Neutrophil (primary cell): ENCODE data around the gene EXOC3L2.

ENCODE experiments used
- H3K27ac ChIP-seq: fragments of 200-600 bp; sonication (generic); 2 replicates; pipeline ENCODE4 v1.5.1; 2016; ENCODE audit warnings: mild to moderate bottlenecking, moderate library complexity
- H3K27me3 ChIP-seq: fragments of 200-600 bp; sonication (generic); 2 replicates; pipeline ENCODE4 v1.6.0; 2016; ENCODE audit warnings: mild to moderate bottlenecking
- H3K36me3 ChIP-seq: fragments of 200-600 bp; sonication (generic); 2 replicates; pipeline ENCODE4 v1.5.1; 2017
- H3K4me1 ChIP-seq, 2 experiments: fragments of 200-600 bp in 1 of 2; sonication (generic) in 1 of 2; 1 replicate in 1 of 2; 2 replicates in 1 of 2; pipeline versions ENCODE4 v1.5.1 to v1.6.1; 2013 to 2016; ENCODE audit warnings: low read depth in 1 of 2, low read length in 1 of 2, mild to moderate bottlenecking in 1 of 2, moderate library complexity in 1 of 2; ENCODE audit not compliant: control insufficient read depth in 1 of 2, insufficient read depth in 1 of 2
- H3K4me3 ChIP-seq, 2 experiments: fragments of 200-600 bp in 1 of 2; sonication (generic) in 1 of 2; 1 replicate in 1 of 2; 2 replicates in 1 of 2; pipeline ENCODE4 v1.5.1; 2013 to 2016; ENCODE audit warnings: low read depth in 1 of 2, low read length in 1 of 2, mild to moderate bottlenecking in 1 of 2, moderate library complexity in 1 of 2
- H3K9me3 ChIP-seq: fragments of 200-600 bp; sonication (generic); 2 replicates; pipeline ENCODE4 v1.5.1; 2016
- CTCF ChIP-seq: fragments of 200-600 bp; sonication (generic); IDR thresholded peaks from 2 replicates; pipeline ENCODE4 v1.5.1; 2016; ENCODE audit warnings: antibody characterized with exemption

Gene EXOC3L2

GRCh38 chr19:45211751-45212381 lies 33.3 kb downstream of the EXOC3L2 start:
- TF ChIP-seq CTCF = no peak
- Histone ChIP-seq H3K27me3 (peaks cover 61% of the 10 kb centered on the region), H3K36me3 (no peaks in the 10 kb centered on the region), H3K27ac (no peak overlapping the region), H3K4me3 (no peak overlapping the region), H3K9me3 (no peaks in the 10 kb centered on the region), H3K4me1 (peaks cover 11 to 12% of the 10 kb centered on the region in 2 experiments)

- Histone ChIP-seq H3K9me3 (no peaks in the 10 kb centered on the region), H3K27ac (no peak overlapping the region), H3K27me3 (peaks cover 9% of the 10 kb centered on the region), H3K4me1 (peaks cover 5 to 6% of the 10 kb centered on the region in 2 experiments), H3K36me3 (no peaks in the 10 kb centered on the region), H3K4me3 (no peak overlapping the region)
- no peak for TF ChIP-seq CTCF
Measured at GRCh38 chr19:45206328-45206727, 38.9 kb downstream of the EXOC3L2 start.

GRCh38 chr19:45205810-45206209 lies 39.4 kb downstream of the EXOC3L2 start:
- no peak for TF ChIP-seq CTCF

GRCh38 chr19:45202637-45203036 lies 42.6 kb downstream of the EXOC3L2 start:
- Histone ChIP-seq H3K27ac (no peak overlapping the region), H3K4me1 (no peaks in the 10 kb centered on the region), H3K4me3 (no peak overlapping the region), H3K9me3 (no peaks in the 10 kb centered on the region), H3K27me3 (no peaks in the 10 kb centered on the region), H3K36me3 (no peaks in the 10 kb centered on the region)
- no peak for TF ChIP-seq CTCF

More at GRCh38 chr19:45205810-45206209, 39.4 kb downstream of the EXOC3L2 start:
- no peaks in the 10 kb centered on the region for H3K36me3 ChIP-seq
- H3K4me3 ChIP-seq = no peak overlapping the region
- no peak overlapping the region for H3K27ac ChIP-seq
- H3K4me1 ChIP-seq = peaks cover under 1 to 1% of the 10 kb centered on the region in 2 experiments
- H3K27me3 ChIP-seq = peaks cover 3% of the 10 kb centered on the region
- no peaks in the 10 kb centered on the region for H3K9me3 ChIP-seq

- no peak for TF ChIP-seq CTCF
- H3K36me3 ChIP-seq = no peaks in the 10 kb centered on the region
- H3K4me3 ChIP-seq = no peak overlapping the region
- no peaks in the 10 kb centered on the region for H3K27me3 ChIP-seq
- no peaks in the 10 kb centered on the region for H3K4me1 ChIP-seq
- no peak overlapping the region for H3K27ac ChIP-seq
- no peaks in the 10 kb centered on the region for H3K9me3 ChIP-seq
Measured at GRCh38 chr19:45200568-45200967, 44.6 kb downstream of the EXOC3L2 start.
